HEK293 (cell line): ENCODE results near the gene LIPH.
A peak's percentile ranks its signal among the peaks of the same experiment; 100 is the strongest.

ENCODE experiments used
- AEBP2 ChIP-seq: fragments of 450-650 bp; formaldehyde crosslinking; IDR thresholded peaks from 2 replicates; pipeline ENCODE4 v1.5.1; 2016; ENCODE audit warnings: missing biosample characterization, missing genetic modification characterization, borderline replicate concordance
- KLF10 ChIP-seq: fragments of 450-650 bp; IDR thresholded peaks from 2 replicates; pipeline ENCODE4 v1.5.1; 2018; ENCODE audit warnings: missing biosample characterization, mild to moderate bottlenecking, missing genetic modification characterization
- KLF8 ChIP-seq: fragments of 450-650 bp; formaldehyde crosslinking; IDR thresholded peaks from 2 replicates; pipeline ENCODE4 v1.5.1; 2016; ENCODE audit warnings: missing biosample characterization, missing genetic modification characterization
- OVOL3 ChIP-seq: fragments of 450-650 bp; formaldehyde crosslinking; IDR thresholded peaks from 2 replicates; pipeline ENCODE4 v1.5.1; 2016; ENCODE audit warnings: missing biosample characterization, missing genetic modification characterization
- PRDM1 ChIP-seq: fragments of 450-650 bp; formaldehyde crosslinking; IDR thresholded peaks from 2 replicates; pipeline ENCODE4; 2016; ENCODE audit warnings: missing biosample characterization, missing genetic modification characterization
- PRDM4 ChIP-seq: fragments of 450-650 bp; formaldehyde crosslinking; IDR thresholded peaks from 2 replicates; pipeline ENCODE4 v1.5.1; 2017; ENCODE audit warnings: missing biosample characterization, missing genetic modification characterization
- SP2 ChIP-seq: fragments of 450-650 bp; formaldehyde crosslinking; IDR thresholded peaks from 2 replicates; pipeline ENCODE4 v1.5.1; 2016; ENCODE audit warnings: missing biosample characterization, missing genetic modification characterization
- SP3 ChIP-seq: fragments of 450-650 bp; formaldehyde crosslinking; IDR thresholded peaks from 2 replicates; pipeline ENCODE4 v1.5.1; 2016; ENCODE audit warnings: missing biosample characterization, missing genetic modification characterization
- SP7 ChIP-seq: fragments of 450-650 bp; formaldehyde crosslinking; IDR thresholded peaks from 2 replicates; pipeline ENCODE4 v1.5.1; 2016; ENCODE audit warnings: missing biosample characterization, missing genetic modification characterization
- TRIM28 ChIP-seq: IDR thresholded peaks from 2 replicates; pipeline ENCODE4 v1.6.1; 2011; ENCODE audit warnings: low read length, control low read depth, borderline replicate concordance
- YY1 ChIP-seq: fragments of 450-650 bp; formaldehyde crosslinking; IDR thresholded peaks from 2 replicates; pipeline ENCODE4 v1.5.1; 2018; ENCODE audit warnings: missing biosample characterization, missing genetic modification characterization
- ZBTB20 ChIP-seq: fragments of 450-650 bp; formaldehyde crosslinking; IDR thresholded peaks from 2 replicates; pipeline ENCODE4 v1.5.1; 2016; ENCODE audit warnings: missing biosample characterization, missing genetic modification characterization
- ZBTB21 ChIP-seq: fragments of 450-650 bp; formaldehyde crosslinking; IDR thresholded peaks from 2 replicates; pipeline ENCODE4 v1.5.1; 2017; ENCODE audit warnings: missing biosample characterization, missing genetic modification characterization
- ZFP37 ChIP-seq: fragments of 450-650 bp; formaldehyde crosslinking; IDR thresholded peaks from 2 replicates; pipeline ENCODE4 v1.5.1; 2016; ENCODE audit warnings: missing biosample characterization, missing genetic modification characterization
- ZNF121 ChIP-seq: fragments of 450-650 bp; formaldehyde crosslinking; IDR thresholded peaks from 2 replicates; pipeline ENCODE4 v1.5.1; 2016; ENCODE audit warnings: missing biosample characterization, missing genetic modification characterization
- ZNF18 ChIP-seq: fragments of 450-650 bp; formaldehyde crosslinking; IDR thresholded peaks from 2 replicates; pipeline ENCODE4 v1.5.1; 2016; ENCODE audit warnings: missing biosample characterization, missing genetic modification characterization
- ZNF19 ChIP-seq: fragments of 450-650 bp; formaldehyde crosslinking; IDR thresholded peaks from 2 replicates; pipeline ENCODE4; 2016; ENCODE audit warnings: missing biosample characterization, missing genetic modification characterization, low read depth
- ZNF2 ChIP-seq: fragments of 450-650 bp; formaldehyde crosslinking; IDR thresholded peaks from 2 replicates; pipeline ENCODE4 v1.5.1; 2016; ENCODE audit warnings: missing biosample characterization, missing genetic modification characterization
- ZNF23 ChIP-seq: fragments of 450-650 bp; formaldehyde crosslinking; IDR thresholded peaks from 2 replicates; pipeline ENCODE4 v1.5.1; 2016; ENCODE audit warnings: missing biosample characterization, missing genetic modification characterization, borderline replicate concordance
- ZNF274 ChIP-seq, 2 experiments: fragments of 200-500 bp in 1 of 2; fragments of 450-650 bp in 1 of 2; sonication (Bioruptor generic) in 1 of 2; formaldehyde crosslinking in 1 of 2; IDR thresholded peaks; 2 replicates each; pipeline versions ENCODE4 v1.5.1 to v1.6.1; 2014 to 2016; ENCODE audit warnings: borderline replicate concordance in 1 of 2, inconsistent platforms in 1 of 2, low read length in 1 of 2, missing biosample characterization in 1 of 2, missing genetic modification characterization in 1 of 2
- ZNF391 ChIP-seq: fragments of 450-650 bp; formaldehyde crosslinking; IDR thresholded peaks from 2 replicates; pipeline ENCODE4 v1.5.1; 2016; ENCODE audit warnings: low read depth, missing biosample characterization, missing genetic modification characterization, borderline replicate concordance
- ZNF501 ChIP-seq: fragments of 450-650 bp; formaldehyde crosslinking; IDR thresholded peaks from 2 replicates; pipeline ENCODE4 v1.5.1; 2016; ENCODE audit warnings: missing biosample characterization, missing genetic modification characterization
- ZNF510 ChIP-seq: fragments of 450-650 bp; formaldehyde crosslinking; IDR thresholded peaks from 2 replicates; pipeline ENCODE4 v1.5.1; 2018; ENCODE audit warnings: mild to moderate bottlenecking, missing genetic modification characterization, missing biosample characterization; ENCODE audit not compliant: insufficient replicate concordance
- ZNF544 ChIP-seq: fragments of 450-650 bp; formaldehyde crosslinking; IDR thresholded peaks from 2 replicates; pipeline ENCODE4 v1.5.0; 2017; ENCODE audit warnings: missing biosample characterization, missing genetic modification characterization
- ZNF626 ChIP-seq: fragments of 450-650 bp; sonication (Bioruptor Pico); formaldehyde crosslinking; IDR thresholded peaks from 2 replicates; pipeline ENCODE4 v1.5.1; 2018; ENCODE audit warnings: missing biosample characterization, missing genetic modification characterization, inconsistent platforms
- ZNF777 ChIP-seq: fragments of 450-650 bp; formaldehyde crosslinking; IDR thresholded peaks from 2 replicates; pipeline ENCODE4 v1.5.1; 2017; ENCODE audit warnings: missing biosample characterization, missing genetic modification characterization, borderline replicate concordance
- ZNF785 ChIP-seq: fragments of 450-650 bp; formaldehyde crosslinking; IDR thresholded peaks from 2 replicates; pipeline ENCODE4 v1.5.1; 2016; ENCODE audit warnings: missing biosample characterization, missing genetic modification characterization
- TF ChIP-seq, protein P1 (sequence below): fragments of 450-650 bp; formaldehyde crosslinking; conservative IDR thresholded peaks from 2 replicates; pipeline ENCODE4 v1.5.1; 2016; ENCODE audit warnings: low read depth, missing biosample characterization, missing genetic modification characterization
- TF ChIP-seq, protein P2 (sequence below): fragments of 450-650 bp; formaldehyde crosslinking; IDR thresholded peaks from 2 replicates; pipeline ENCODE4 v1.5.1; 2017; ENCODE audit warnings: missing biosample characterization, missing genetic modification characterization

Gene LIPH

GRCh38 chr3:185498503-185499396, 53.6 kb downstream of the LIPH start, which contains the start of gene TMEM41A (continued):
- TF ChIP-seq, protein P1, sequence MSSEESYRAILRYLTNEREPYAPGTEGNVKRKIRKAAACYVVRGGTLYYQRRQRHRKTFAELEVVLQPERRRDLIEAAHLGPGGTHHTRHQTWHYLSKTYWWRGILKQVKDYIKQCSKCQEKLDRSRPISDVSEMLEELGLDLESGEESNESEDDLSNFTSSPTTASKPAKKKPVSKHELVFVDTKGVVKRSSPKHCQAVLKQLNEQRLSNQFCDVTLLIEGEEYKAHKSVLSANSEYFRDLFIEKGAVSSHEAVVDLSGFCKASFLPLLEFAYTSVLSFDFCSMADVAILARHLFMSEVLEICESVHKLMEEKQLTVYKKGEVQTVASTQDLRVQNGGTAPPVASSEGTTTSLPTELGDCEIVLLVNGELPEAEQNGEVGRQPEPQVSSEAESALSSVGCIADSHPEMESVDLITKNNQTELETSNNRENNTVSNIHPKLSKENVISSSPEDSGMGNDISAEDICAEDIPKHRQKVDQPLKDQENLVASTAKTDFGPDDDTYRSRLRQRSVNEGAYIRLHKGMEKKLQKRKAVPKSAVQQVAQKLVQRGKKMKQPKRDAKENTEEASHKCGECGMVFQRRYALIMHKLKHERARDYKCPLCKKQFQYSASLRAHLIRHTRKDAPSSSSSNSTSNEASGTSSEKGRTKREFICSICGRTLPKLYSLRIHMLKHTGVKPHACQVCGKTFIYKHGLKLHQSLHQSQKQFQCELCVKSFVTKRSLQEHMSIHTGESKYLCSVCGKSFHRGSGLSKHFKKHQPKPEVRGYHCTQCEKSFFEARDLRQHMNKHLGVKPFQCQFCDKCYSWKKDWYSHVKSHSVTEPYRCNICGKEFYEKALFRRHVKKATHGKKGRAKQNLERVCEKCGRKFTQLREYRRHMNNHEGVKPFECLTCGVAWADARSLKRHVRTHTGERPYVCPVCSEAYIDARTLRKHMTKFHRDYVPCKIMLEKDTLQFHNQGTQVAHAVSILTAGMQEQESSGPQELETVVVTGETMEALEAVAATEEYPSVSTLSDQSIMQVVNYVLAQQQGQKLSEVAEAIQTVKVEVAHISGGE (tag by site-specific recombination), result peak; percentile 99
- TF ChIP-seq ZNF785 (tag by site-specific recombination) (0 out of 2 replicates have a peak, but pooled peaks have one; percentile 25), ZNF501 (tag by site-specific recombination) (peak; percentile 97), TRIM28 (peak; percentile 90; the same call in 1 of the 2 replicates), ZNF274 (IDR thresholded peaks at IDR 0.05; ENCODE audit: low read length) (no peak), ZNF274 (tag by site-specific recombination; IDR thresholded peaks at IDR 0.05; ENCODE audit: borderline replicate concordance) (no peak), KLF8 (tag by site-specific recombination) (peak; percentile 98), SP3 (peak; percentile 91), ZNF626 (tag by site-specific recombination) (0 out of 2 replicates have a peak, but pooled peaks have one; percentile 79), PRDM1 (tag by site-specific recombination) (peak; percentile 32), KLF10 (tag by site-specific recombination) (peak; percentile 71; the same call in 1 of the 2 replicates), ZNF544 (tag by site-specific recombination) (no peak), ZNF18 (tag by site-specific recombination) (no peak), ZNF23 (tag by site-specific recombination) (no peak), AEBP2 (no peak), SP2 (tag by site-specific recombination) (peak; percentile 72), OVOL3 (tag by site-specific recombination) (peak; percentile 34; the same call in 1 of the 2 replicates), ZNF121 (peak; percentile 74), ZFP37 (tag by site-specific recombination) (peak; percentile 100), ZNF2 (tag by site-specific recombination) (peak; percentile 91), ZNF19 (no peak), PRDM4 (no peak), SP7 (tag by site-specific recombination) (peak; percentile 94), ZNF777 (tag by site-specific recombination) (peak; percentile 85; the same call in 1 of the 2 replicates), ZNF391 (peak; percentile 54; the same call in 1 of the 2 replicates), YY1 (tag by site-specific recombination) (peak; percentile 79), ZBTB20 (tag by site-specific recombination) (peak; percentile 70), ZBTB21 (tag by site-specific recombination) (0 out of 2 replicates have a peak, but pooled peaks have one; percentile 25), ZNF510 (tag by site-specific recombination) (no peak)
- TF ChIP-seq, protein P2, sequence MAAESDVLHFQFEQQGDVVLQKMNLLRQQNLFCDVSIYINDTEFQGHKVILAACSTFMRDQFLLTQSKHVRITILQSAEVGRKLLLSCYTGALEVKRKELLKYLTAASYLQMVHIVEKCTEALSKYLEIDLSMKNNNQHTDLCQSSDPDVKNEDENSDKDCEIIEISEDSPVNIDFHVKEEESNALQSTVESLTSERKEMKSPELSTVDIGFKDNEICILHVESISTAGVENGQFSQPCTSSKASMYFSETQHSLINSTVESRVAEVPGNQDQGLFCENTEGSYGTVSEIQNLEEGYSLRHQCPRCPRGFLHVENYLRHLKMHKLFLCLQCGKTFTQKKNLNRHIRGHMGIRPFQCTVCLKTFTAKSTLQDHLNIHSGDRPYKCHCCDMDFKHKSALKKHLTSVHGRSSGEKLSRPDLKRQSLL (tag by site-specific recombination), result no peak
